DLD1 (cell line): ENCODE measurements around the gene TGFBR3L.
"Not testable (repeated sequence)": the region's sequence is repeated elsewhere in the genome, so short reads cannot be mapped to it uniquely, and the experiment has no call there.

Experiments
- in situ Hi-C: cut with HindIII; loops from 2 replicates; pipeline ENCODE4 v1.10.0; 2017; ENCODE audit warnings: low sequenced_read_pairs

TGFBR3L gene

DNA sequence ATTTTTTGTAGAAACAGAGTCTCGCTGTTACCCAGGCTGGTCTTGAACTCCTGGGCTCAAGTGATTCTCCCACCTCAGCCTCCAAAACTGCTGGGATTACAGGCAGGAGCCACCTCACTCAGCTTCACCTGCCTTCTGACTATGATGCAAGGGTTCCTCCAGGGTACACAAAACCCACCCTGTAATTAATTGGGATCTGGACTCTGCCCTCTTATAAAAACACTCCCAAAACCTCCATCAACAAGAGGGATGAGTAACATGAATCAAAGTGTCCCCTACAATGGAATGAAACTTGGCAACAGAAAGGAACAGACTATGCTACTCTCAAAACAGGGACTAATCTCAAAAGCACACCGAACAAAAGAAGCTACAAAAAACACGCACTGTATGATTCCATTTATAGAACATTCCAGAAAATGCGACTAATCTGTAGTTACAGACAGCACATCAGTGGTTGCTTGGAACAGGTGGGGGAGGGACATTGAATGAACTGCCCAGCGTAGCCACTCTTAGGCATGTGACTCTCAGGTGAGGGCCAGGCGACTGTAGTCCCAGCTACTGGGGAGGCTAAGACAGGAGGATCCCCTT, 37.3 kb upstream of the TGFBR3L start:
- in situ Hi-C loops, result no loop called here

DNA sequence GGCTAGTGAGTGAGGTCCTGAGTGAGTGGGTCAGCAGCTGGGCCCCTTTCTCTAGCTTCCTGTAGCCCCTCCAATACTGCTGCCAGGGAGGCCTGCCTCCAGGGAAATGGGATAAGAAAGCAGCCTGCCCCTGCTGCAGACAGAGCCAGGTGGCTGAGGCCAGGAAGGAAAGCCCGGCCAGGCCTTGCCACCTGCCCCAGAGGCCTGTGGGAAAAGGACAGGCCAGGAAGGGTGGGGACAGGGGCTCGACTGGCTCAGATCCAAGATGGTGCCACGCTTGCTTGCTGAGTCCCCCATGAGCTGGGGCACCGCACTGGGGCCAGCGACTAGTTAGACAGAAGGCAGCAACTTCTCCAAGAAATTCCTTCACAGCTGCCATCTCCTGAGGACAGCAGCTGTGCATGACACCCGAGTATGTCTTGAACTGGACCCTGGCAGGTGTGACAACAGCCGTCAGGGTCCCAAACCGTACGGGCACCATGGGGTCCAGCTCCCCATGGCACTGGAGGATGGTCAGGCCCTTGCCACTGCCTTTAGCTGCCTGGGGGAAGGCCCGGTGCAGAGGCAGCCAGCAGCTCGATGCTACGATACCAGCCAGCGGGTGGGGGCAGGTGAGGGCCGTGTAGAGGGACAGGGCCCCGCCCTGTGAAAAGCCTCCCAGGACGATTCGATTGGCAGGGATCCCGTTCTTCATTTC, 35.4 kb upstream of the TGFBR3L start:
- in situ Hi-C loops, result no loop called here

DNA sequence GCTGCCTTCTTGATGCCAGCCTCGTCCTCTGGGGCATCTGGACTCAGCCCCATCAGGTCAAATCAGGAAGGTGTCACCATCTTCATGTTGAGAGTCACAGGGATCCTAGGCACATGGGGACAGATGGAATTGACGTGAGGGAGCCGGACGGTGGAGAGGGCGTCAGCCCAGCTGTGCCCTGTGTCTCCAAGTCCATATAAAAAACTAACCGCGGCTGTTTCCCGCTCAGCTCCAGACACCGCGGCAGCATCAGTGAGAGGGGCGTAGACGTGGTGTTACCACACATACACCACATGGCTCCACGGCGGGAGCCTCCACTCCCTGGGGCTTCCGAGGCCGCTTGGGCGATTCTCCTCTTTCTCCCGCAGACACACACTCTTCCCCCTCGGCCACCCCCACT, 34.8 kb upstream of the TGFBR3L start:
- in situ Hi-C loops, result no loop called here

DNA sequence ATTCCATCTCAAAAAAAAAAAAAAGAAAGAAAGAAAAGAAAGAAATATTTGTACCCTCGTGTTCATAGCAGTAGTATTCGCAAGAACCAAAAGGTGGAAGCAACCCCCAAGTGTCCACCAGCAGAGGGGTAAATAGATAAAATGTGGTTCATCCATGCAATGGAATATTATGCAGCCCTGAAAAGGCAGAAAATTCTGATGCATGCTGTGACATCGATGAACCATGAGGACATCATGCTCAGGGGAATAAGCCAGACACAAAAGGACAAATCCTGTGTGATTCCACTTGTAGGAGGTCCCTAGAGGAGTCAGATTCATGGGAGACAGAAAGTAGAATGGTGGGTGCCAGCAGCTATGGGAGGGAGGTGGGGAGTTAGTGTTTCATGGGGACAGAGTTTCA, 32.7 kb upstream of the TGFBR3L start:
- in situ Hi-C loops, result no loop called here

DNA sequence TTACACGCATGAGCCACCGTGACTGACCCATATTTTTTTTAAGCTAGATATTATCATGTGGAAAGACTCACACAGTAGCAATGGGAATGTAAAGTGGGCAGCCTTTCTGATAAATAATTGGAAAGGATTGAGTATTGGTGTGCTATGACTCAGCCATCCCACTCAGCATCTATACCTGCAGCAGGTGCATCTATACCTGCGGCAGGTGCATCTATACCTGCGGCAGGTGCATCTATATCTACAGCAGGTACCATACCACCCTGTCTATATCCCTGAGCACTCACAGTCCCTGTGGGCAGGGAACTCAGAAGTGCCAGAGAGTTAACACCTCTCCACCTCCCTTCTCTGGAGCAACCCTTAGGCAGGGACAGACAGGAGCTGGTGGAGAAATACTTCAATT, 31.5 kb upstream of the TGFBR3L start:
- in situ Hi-C loops, result no loop called here

DNA sequence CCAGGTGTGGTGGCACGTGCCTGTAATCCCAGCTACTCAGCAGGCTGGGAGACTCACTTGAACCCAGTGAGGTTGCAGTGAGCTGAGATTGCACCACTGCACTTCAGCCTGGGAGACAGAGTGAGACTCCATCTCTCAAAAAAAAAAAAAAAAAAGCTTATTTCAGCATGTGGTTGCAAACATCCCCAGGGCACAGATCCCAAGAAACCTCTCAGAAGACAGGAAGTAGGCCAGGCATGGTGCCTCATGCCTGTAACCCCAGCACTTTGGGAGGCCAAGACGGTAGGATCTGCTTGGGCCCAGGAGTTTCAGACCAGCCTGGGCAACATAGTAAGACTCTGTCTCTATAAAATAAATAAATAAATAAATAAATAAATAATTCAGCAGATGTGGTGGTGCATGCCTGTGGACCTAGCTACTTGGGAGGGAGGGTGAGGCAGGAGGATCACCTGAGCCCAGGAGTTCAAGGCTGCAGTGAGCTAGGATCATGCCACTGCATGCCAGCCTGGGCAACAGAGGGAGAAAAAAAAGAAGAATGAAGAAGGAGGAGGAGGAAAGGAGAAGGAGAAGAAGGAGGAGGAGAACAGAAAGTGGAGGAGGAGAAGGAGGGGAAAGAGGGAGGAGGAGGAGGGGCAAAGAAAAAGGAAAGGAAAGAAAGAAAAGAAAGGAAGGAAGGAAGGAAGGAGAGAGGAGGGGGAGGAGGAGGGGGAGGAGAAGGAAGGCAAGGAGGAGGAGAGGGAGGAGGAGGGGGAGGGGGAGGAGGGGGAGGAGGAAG, 30.6 kb upstream of the TGFBR3L start:
- in situ Hi-C loops, result no loop called here

DNA sequence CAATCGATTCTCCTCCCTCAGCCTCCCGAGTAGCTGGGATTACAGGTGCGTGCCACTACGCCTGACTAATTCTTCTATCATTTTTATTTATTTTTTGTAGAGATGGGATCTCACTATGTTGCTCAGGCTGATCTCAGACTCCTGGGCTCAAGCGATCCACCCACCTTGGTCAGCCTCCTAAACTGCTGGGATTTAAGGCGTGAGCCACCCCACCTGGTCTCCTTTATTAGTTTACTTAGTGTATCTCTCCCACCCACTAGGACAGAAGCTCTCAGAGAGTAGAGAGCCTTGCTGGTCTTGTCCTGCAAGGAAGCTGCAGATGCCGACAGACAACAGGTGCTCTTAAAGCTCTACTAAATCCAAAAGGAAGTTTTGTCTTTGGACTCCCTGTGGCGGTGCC, 28.8 kb upstream of the TGFBR3L start:
- in situ Hi-C loops, result no loop called here

DNA sequence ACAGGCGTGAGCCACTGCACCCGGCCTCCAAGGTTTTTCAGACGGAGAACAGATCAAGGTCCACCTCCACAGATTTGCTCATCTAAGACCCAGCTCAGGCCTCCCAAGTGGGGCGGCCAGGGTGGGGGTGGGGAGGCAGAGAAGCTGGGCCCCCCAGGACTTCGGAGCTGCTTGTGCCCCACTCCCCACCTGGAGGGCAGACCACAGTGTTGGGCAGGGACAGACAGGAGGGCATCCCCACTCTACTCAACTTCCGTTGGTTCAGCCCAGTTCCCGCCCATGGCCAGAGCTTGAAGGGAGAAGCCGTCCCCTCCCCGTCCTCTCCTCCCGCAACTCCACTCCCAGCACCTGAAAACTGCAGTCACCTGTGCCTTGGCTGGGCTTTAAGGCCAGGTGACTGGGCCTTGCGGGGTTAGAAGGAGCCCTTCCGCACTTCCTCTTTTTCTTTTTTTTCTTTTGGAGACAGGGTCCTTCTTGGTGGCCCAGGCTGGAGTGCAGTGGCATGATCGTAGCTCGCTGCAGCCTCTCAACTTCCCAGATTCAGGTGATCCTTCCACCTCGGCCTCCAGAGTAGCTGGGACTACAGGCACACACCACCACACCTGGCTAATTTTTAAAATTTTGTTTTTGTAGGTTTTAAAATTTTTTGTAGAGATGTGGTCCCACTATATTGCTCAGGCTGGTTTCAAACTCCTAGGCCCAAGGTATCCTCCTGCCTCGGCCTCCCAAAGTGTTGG, 27.1 kb upstream of the TGFBR3L start:
- in situ Hi-C loops, result no loop called here

DNA sequence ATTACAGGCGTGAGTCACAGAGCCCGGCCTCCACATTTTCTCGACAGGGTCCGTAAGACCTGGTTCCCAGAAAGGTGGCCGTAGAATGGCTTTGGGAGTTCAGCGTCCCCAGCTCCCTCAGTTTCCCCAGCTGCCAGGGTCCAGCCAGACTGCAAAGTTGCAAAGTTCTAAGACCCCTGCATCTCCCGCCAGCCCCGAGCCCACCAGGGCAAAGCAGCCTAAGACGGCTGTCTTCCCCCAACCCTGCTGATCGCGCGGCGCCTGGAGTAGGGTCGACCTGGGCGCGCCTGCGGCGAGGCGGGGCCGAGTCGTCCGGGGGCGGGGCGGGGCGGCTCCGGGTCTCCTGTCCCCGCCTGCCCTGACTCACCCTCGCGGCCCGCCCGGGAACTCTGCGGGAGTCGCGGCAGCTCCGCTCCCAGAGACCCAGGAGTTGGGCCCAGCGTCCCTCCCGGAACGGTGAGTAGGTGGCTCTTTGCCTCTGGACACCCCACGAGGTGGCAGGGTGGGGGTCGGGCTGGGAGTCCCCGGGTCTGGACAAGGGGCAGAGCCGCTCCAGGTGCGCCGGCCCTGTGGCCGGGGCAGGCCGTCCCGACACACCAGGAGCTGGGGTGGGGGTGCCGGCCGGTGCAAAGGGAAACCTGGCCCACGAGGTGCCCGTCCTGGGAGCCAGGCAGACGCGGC, 26.3 kb upstream of the TGFBR3L start, which contains the start of gene LRRC8E:
TSS of gene LRRC8E (plus strand) at position 366 of the 681 bp plus-strand sequence. CDS start 7,094 bp downstream, outside the sequence.
- in situ Hi-C loops, result no loop called here

DNA sequence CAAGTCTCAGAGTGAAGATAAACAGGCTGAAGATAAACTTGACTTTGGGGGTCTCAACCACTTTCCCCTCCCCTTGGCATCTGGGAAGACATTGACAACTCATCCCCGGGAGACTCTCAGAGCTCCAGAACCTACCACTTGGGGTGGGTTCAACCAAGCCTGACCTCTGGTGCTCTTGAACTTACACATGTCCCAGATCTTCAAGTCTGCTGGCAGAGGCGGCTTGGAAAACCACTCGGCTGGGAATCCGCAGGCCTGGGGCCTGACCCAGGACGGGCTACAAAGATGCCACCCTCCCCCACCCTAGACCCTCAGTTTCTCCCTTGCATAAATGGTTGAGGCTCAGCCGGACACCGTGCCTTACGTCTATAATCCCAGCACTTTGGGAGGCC, 25.8 kb upstream of the TGFBR3L start:
- in situ Hi-C loops, result no loop called here

DNA sequence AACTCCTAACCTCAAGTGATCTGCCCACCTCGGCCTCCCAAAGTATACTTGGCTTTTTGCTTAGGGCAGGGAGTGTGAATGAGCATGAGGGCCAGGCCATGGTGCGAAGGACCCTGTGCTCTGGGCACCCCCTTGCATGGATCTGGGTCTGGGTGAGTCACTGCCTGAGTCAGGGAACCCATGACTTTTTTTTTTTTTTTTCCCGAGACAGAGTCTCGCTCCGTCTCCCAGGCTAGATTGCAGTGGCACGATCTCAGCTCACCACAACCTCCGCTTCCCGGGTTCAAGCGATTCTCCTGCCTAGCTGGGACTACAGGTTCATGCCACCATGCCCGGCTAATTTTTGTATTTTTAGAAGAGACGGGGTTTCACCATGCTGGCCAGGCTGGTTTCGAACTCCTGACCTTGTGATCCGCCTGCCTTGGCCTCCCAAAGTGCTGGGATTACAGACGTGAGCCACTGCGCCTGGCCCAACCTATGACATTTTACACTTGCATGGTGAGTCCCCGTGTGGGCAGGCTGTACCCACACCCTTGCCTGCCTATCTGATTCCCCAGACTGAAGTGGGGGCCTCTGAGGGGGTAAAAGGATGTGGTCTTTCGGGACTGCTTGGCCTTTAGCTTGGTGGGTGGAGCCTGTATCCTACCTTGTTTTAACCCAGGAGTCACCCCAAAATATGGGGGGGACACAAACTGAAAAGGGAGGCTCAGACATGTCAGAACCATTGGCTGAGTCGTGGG, 21.1 kb upstream of the TGFBR3L start:
- in situ Hi-C loops, result not testable (repeated sequence)

DNA sequence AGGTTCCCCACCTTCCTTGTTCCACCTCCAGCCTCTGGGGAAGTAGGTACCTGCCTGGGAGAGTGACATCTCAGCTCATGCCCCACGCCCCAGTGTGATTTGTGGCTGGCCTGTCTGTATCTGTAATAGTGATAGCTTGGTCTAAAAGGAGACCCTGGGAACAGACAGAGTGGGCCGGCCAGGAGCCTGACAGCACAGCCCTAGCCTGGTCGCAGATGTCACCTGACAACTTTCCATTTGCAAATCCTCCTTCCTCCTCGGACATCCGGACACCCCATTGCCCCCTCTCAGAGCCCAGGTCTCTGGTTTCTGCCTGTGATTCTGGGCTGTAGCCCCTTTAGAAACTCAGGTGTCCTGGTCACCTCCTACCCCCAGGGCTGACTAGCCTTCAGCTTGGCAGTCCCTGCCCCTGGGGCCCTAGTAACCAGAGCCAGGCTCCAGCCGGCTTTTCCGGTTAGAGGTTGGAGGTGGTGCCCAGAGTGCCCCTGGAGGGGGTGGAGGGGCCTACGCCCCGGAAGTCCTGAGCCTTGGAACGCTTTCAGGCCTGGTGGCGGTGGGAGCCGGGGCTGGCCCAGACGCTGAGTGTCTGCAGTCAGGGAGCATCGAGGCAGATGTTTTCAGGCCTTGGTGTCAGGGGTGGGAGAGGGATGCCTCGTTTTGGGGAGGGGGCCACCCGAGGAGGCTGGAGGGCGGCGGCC, 19.9 kb upstream of the TGFBR3L start:
- in situ Hi-C loops, result no loop called here

DNA sequence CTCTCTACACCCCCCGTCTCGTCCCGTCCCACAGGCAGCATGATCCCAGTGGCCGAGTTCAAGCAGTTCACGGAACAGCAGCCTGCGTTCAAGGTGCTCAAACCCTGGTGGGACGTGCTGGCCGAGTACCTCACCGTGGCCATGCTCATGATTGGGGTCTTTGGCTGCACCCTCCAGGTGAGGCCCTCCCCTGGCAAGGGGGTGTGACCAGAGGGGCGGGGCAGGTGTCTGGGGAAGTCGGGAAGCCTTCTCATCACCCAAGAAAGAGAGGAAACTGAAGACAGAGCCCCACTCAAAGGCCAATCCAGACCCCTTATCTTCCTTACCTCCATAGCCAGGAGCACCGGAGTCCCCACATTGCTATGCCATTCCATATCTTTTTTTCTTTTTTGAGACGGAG, 19.1 kb upstream of the TGFBR3L start:
- in situ Hi-C loops, result no loop called here

DNA sequence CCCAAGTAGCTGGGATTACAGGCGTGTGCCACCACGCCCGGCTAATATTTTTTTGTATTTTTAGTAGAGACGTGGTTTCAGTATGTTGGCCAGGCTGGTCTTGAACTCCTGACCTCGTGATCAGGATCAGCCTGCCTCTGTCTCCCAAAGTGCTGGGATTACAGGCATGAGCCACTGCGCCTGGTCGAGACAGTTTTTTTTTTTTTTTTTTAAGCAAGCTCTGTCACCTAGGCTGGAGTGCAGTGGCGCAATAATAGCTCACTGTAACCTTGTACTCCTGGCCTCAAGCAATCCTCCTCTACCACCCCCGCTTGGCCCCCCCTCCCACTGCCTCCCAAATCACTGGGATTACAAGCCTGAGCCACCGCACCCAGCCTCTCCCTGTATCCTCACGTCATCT, 17.3 kb upstream of the TGFBR3L start:
- in situ Hi-C loops, result no loop called here

DNA sequence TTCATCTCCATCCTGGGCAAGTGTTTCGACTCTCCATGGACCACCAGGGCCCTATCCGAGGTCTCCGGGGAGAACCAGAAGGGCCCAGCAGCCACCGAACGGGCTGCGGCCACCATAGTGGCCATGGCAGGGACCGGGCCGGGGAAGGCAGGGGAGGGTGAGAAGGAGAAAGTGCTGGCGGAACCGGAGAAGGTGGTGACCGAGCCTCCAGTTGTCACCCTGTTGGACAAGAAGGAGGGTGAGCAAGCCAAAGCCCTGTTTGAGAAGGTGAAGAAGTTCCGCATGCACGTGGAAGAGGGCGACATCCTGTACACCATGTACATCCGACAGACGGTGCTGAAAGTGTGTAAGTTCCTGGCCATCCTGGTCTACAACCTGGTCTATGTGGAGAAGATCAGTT, 15.7 kb upstream of the TGFBR3L start:
- in situ Hi-C loops, result no loop called here

DNA sequence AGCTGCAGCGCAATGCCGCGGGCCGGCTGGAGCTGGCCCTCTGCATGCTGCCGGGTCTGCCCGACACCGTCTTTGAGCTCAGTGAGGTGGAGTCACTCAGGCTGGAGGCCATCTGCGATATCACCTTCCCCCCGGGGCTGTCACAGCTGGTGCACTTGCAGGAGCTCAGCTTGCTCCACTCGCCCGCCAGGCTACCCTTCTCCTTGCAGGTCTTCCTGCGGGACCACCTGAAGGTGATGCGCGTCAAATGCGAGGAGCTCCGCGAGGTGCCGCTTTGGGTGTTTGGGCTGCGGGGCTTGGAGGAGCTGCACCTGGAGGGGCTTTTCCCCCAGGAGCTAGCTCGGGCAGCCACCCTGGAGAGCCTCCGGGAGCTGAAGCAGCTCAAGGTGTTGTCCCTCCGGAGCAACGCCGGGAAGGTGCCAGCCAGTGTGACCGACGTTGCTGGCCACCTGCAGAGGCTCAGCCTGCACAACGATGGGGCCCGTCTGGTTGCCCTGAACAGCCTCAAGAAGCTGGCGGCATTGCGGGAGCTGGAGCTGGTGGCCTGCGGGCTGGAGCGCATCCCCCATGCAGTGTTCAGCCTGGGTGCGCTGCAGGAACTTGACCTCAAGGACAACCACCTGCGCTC, 14.8 kb upstream of the TGFBR3L start:
- in situ Hi-C loops, result no loop called here

DNA sequence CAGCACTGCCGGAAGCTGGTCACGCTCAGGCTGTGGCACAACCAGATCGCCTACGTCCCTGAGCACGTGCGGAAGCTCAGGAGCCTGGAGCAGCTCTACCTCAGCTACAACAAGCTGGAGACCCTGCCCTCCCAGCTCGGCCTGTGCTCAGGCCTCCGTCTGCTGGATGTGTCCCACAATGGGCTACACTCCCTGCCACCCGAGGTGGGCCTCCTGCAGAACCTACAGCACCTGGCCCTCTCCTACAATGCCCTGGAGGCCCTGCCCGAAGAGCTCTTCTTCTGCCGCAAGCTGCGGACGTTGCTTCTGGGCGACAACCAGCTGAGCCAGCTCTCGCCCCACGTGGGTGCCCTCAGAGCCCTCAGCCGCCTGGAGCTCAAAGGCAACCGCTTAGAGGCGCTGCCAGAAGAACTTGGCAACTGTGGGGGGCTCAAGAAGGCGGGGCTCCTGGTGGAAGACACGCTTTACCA, 14.2 kb upstream of the TGFBR3L start:
- in situ Hi-C loops, result no loop called here

DNA sequence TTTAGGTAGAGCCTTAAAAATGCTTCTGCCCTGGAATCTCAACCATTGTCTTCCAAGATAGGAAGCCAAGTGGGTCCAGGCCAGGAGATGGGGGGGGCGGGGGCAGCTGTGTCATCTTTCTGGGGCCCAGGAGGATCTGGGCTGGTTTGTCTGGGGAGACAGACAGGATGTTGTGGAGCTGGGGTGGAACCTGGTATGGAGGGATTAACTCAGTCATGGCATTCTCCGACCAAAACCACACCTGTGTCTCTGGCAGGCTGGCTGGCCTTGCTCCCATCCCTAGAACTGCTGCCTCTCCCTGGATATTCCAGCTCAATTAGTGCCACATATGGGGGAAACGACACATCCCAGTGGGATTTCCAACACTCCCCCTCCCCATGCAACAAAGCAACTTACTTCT, 13.7 kb upstream of the TGFBR3L start:
- in situ Hi-C loops, result no loop called here

DNA sequence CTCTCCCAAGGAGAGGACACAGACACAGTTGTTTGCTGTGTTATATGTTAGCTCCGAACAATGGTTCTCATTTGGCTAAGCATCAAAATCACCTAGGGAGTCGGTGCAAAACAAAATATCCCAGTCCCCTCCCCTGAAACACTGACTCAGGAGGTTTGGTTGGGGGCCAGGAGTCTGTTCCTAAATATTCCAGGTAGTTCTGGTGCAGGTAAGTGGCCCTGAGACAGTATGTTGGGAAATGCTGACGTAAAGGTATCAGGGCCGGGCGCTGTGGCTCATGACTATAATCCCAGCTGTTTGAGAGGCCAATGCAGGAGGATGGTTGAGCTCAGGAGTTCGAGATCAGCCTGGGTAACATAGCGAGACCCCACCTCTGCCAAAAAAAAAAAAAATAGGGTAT, 13.3 kb upstream of the TGFBR3L start:
- in situ Hi-C loops, result no loop called here
